Uterus (tissue), 2 donors: ENCODE data around the gene CD300LG.

Experiments
- CTCF ChIP-seq, 4 experiments: fragments of 200-600 bp in 2 of 4; fragments of 450-650 bp in 2 of 4; sonication (generic) in 2 of 4; IDR thresholded peaks; one replicate each; pipeline ENCODE4 v1.5.1; 2016 to 2019; ENCODE audit warnings: antibody characterized with exemption in 4 of 4, mild to moderate bottlenecking in 2 of 4, moderate library complexity in 1 of 4
- POLR2A ChIP-seq, 2 donors: fragments of 450-650 bp; IDR thresholded peaks; one replicate each; pipeline ENCODE4 v1.6.1; 2016; ENCODE audit warnings: antibody characterized with exemption in 2 of 2, mild to moderate bottlenecking in 1 of 2, moderate library complexity in 1 of 2

- TF ChIP-seq POLR2A (IDR thresholded peaks at IDR 0.05) (no peak), CTCF (IDR thresholded peaks at IDR 0.05) (no peak)
Measured at GRCh38 chr17:43813386-43813785, 33.6 kb upstream of the CD300LG start.
